A549 (cell line): ENCODE data around the gene IL1RL2. TPM values are rescaled to one million over a fixed set of nuclear protein-coding genes. Genes with fewer than 3 reads are reported as not detected.
A peak's percentile ranks its signal among the peaks of the same experiment; 100 is the strongest.

Experiments
- ATAC-seq, 2 experiments: fragments of 200-7000 bp in 1 of 2; fragments of >200 bp in 1 of 2; cut with Nextera tagmentation in 1 of 2; cut with Tn5 transposase in 1 of 2; 3 replicates each; pipeline versions ENCODE4 v1.8.0 to v1.9.1; 2018 to 2020; ENCODE audit warnings: mild to moderate bottlenecking in 1 of 2, moderate library complexity in 1 of 2
- CTCF ChIA-PET: fragments of 300-600 bp; sonication (Branson Sonifier 250); formaldehyde crosslinking; extraction: SDS; loops from one replicate; lab custom pipeline; 2021; ENCODE audit warnings: antibody characterized with exemption, inconsistent platforms; lab: Yijun Ruan, JAX
- POLR2A ChIA-PET: fragments of 350-600 bp; formaldehyde crosslinking; extraction: SDS; loops from one replicate; lab custom pipeline; 2021; ENCODE audit warnings: antibody characterized with exemption, inconsistent platforms; lab: Yijun Ruan, JAX
- DNase-seq, 2 experiments: peaks; one replicate each; pipeline versions ENCODE4 v3.0.0 to v3.0.0-alpha.2; 2011 to 2016; ENCODE audit warnings: low read depth in 1 of 2, low spot score in 1 of 2
- FAIRE-seq: peaks from 2 replicates; lab custom pipeline; 2011; peaks lifted over from hg19 to GRCh38; lab: Jason Lieb, UNC
- H3K27ac ChIP-seq, 2 experiments: fragments of >200 bp; sonication (Bioruptor Twin); formaldehyde crosslinking; 3 replicates each; pipeline ENCODE4 v1.5.1; 2016 to 2017
- H3K4me1 ChIP-seq: fragments of >200 bp; sonication (Bioruptor Twin); formaldehyde crosslinking; 3 replicates; pipeline ENCODE4 v1.6.1; 2016
- H3K4me2 ChIP-seq: fragments of >200 bp; sonication (Bioruptor Twin); formaldehyde crosslinking; 3 replicates; pipeline ENCODE4 v1.6.1; 2016
- H3K4me3 ChIP-seq: fragments of >200 bp; sonication (Bioruptor Twin); formaldehyde crosslinking; 3 replicates; pipeline ENCODE4 v1.5.1; 2016
- H3K9me3 ChIP-seq: fragments of >200 bp; sonication (Bioruptor Twin); formaldehyde crosslinking; 3 replicates; pipeline ENCODE4 v1.6.1; 2016
- BHLHE40 ChIP-seq: IDR thresholded peaks from 2 replicates; pipeline ENCODE4 v1.6.1; 2012; ENCODE audit warnings: low read depth, low read length, inconsistent platforms
- EHF ChIP-seq: fragments of 250-450 bp; sonication (Bioruptor Pico); IDR thresholded peaks from 2 replicates; pipeline ENCODE4 v1.5.0; 2020; ENCODE audit warnings: mild to moderate bottlenecking
- EP300 ChIP-seq, 2 experiments: fragments of >200 bp; sonication (Bioruptor Twin); formaldehyde crosslinking; IDR thresholded peaks; 2 replicates in 1 of 2; 3 replicates in 1 of 2; pipeline ENCODE4 v1.6.1; 2016 to 2017
- ESRRA ChIP-seq: fragments of 150-350 bp; IDR thresholded peaks from 2 replicates; pipeline ENCODE4 v1.6.1; 2014; ENCODE audit warnings: mild to moderate bottlenecking, low read length, borderline replicate concordance
- FOXS1 ChIP-seq: fragments of 250-450 bp; sonication (Bioruptor Pico); IDR thresholded peaks from 2 replicates; pipeline ENCODE4 v1.5.0; 2020; ENCODE audit warnings: mild to moderate bottlenecking, moderate library complexity
- HEYL ChIP-seq: fragments of 250-450 bp; sonication (Bioruptor Pico); IDR thresholded peaks from 2 replicates; pipeline ENCODE4 v1.8.0; 2021; ENCODE audit warnings: mild to moderate bottlenecking, moderate library complexity
- HOXA7 ChIP-seq: fragments of 250-450 bp; sonication (Bioruptor Pico); IDR thresholded peaks from 2 replicates; pipeline ENCODE4 v1.5.0; 2020; ENCODE audit warnings: mild to moderate bottlenecking, moderate library complexity
- JUN ChIP-seq, 2 experiments: fragments of >200 bp; sonication (Bioruptor Twin); formaldehyde crosslinking; IDR thresholded peaks; 2 replicates in 1 of 2; 3 replicates in 1 of 2; pipeline ENCODE4 v1.6.1; 2016 to 2017
- KDM5A ChIP-seq: fragments of 200-600 bp; sonication (generic); IDR thresholded peaks from 2 replicates; pipeline ENCODE4 v1.6.1; 2016; ENCODE audit warnings: antibody characterized with exemption, mild to moderate bottlenecking
- MAZ ChIP-seq: fragments of 150-350 bp; IDR thresholded peaks from 2 replicates; pipeline ENCODE4 v1.6.1; 2014; ENCODE audit warnings: antibody characterized with exemption, low read depth, low read length, borderline replicate concordance
- NFE2L2 ChIP-seq: fragments of 150-350 bp; conservative IDR thresholded peaks from 2 replicates; pipeline ENCODE4 v1.6.1; 2014; ENCODE audit warnings: low read length
- NPAS2 ChIP-seq: fragments of 250-450 bp; sonication (Bioruptor Pico); IDR thresholded peaks from 2 replicates; pipeline ENCODE4 v1.8.0; 2022; ENCODE audit warnings: mild to moderate bottlenecking, moderate library complexity, borderline replicate concordance
- POLR2A ChIP-seq: IDR thresholded peaks from 2 replicates; pipeline ENCODE4 v1.6.1; 2012; ENCODE audit warnings: mild to moderate bottlenecking, low read length
- POLR2AphosphoS2 ChIP-seq: conservative IDR thresholded peaks from 2 replicates; pipeline ENCODE4 v1.6.1; 2012; ENCODE audit warnings: low read length, improper control_type of control experiment, inconsistent platforms
- RAD21 ChIP-seq, 2 experiments: fragments of >200 bp in 1 of 2; sonication (Bioruptor Twin) in 1 of 2; formaldehyde crosslinking in 1 of 2; IDR thresholded peaks in 1 of 2; conservative IDR thresholded peaks in 1 of 2; 2 replicates in 1 of 2; 3 replicates in 1 of 2; pipeline ENCODE4 v1.6.1; 2012 to 2018; ENCODE audit warnings: inconsistent platforms in 1 of 2
- RNF2 ChIP-seq: fragments of 200-600 bp; sonication (generic); IDR thresholded peaks from 2 replicates; pipeline ENCODE4 v1.6.1; 2016; ENCODE audit warnings: low read depth, mild to moderate bottlenecking, antibody characterized with exemption, moderate library complexity, borderline replicate concordance
- TP53 ChIP-seq: fragments of 250-450 bp; sonication (Bioruptor Pico); IDR thresholded peaks from 2 replicates; pipeline ENCODE4 v1.5.0; 2021; ENCODE audit warnings: mild to moderate bottlenecking, moderate library complexity
- ZFP36 ChIP-seq: fragments of 450-650 bp; IDR thresholded peaks from 2 replicates; pipeline ENCODE4 v1.6.1; 2014; ENCODE audit warnings: borderline replicate concordance; ENCODE audit not compliant: partially characterized antibody
- ZNF302 ChIP-seq: fragments of 250-450 bp; sonication (Bioruptor Pico); IDR thresholded peaks from 2 replicates; pipeline ENCODE4 v1.9.0; 2021; ENCODE audit warnings: inconsistent platforms, mild to moderate bottlenecking, moderate library complexity
- ZSCAN20 ChIP-seq: fragments of 250-450 bp; sonication (Bioruptor Pico); IDR thresholded peaks from 2 replicates; pipeline ENCODE4 v1.8.0; 2022; ENCODE audit warnings: mild to moderate bottlenecking, moderate library complexity
- WGBS: methylation state at CpG from one replicate; pipeline ENCODE4 v1.1.6; 2017; ENCODE audit errors: missing lambda C conversion rate; 5-methylcytosine and 5-hydroxymethylcytosine counted together
- polyA plus RNA-seq, 4 experiments: library from polyadenylated mRNA; depleted of rRNA in 3 of 4; stranded (reverse); fragments of >200 nt; fragmentation: RNase III in 1 of 4; extraction: RNeasy Plus Mini Kit Qiagen cat#74134 plus additional on column Dnase treatment in 1 of 4; gene quantifications; 2 replicates in 3 of 4; 3 replicates in 1 of 4; pipeline ENCODE4 v1.2.3, GENCODE V29; 2011 to 2017
- TF ChIP-seq, protein P1 (sequence below): fragments of >200 bp; sonication (Bioruptor Twin); formaldehyde crosslinking; IDR thresholded peaks from 2 replicates; pipeline ENCODE4 v1.6.1; 2016
- TF ChIP-seq, protein P2 (sequence below): fragments of >200 bp; sonication (Bioruptor Twin); formaldehyde crosslinking; IDR thresholded peaks from 3 replicates; pipeline ENCODE4 v1.6.1; 2016
- TF ChIP-seq, protein P3 (sequence below): IDR thresholded peaks from 2 replicates; pipeline ENCODE4 v1.6.1; 2012

IL1RL2 gene
- polyA plus RNA-seq, 2 of the 4 experiments (the other 2 are of a cell fraction): 0.05 TPM; not detected in 1

DNA sequence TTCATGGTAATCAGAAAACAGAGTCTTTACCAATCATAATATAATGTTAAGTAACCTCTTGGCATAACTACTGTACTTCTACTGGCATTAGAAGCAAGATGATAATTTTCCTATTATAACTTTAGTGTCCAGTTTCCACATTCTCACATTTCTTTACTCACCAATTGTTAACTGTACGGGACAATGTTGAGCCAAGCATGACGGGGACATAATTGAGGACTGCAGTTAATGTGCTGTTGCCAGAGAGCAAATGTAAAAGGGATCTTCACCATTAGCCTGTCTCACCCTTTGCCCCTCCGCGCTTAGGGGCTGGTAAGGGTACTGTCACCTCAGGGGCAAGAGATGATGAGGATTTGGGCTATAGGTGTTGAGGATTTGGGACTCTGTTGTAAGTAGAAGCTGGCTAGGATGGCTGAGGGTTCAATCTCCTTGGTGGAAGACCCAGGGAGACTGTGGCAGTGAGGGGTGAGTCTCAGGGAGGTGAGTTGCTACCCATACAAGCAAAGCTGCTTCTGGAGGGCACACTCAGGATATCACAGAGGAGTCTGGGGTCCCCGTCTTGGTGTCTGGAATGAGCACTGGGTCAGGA lies 70.1 kb downstream of the IL1RL2 start:
- POLR2A ChIA-PET: no interaction called here
- no peak for TF ChIP-seq KDM5A
- no peak for TF ChIP-seq RAD21 (conservative IDR thresholded peaks at IDR 0.05 in 1 of 2, IDR thresholded peaks at IDR 0.05 in 1 of 2)
- no peak for TF ChIP-seq ESRRA
- TF ChIP-seq ZFP36: no peak
- TF ChIP-seq JUN (IDR thresholded peaks at IDR 0.05): no peak
- TF ChIP-seq POLR2A: no peak
- DNase-seq: no peak
- no peak for FAIRE-seq
- 0 out of 3 replicates have a peak, but pooled peaks cover 1% of the 10 kb centered on the region for H3K9me3 ChIP-seq
- CTCF ChIA-PET: interaction anchor here (1.8 to 3.3 kb wide), 2 partner anchors 16 to 236 kb away, joined by 10 read pairs; no protein-coding TSS in a partner anchor
- 93% methylated on average over 5 of the region's 5 CpGs for WGBS
- no peak overlapping the region for H3K4me3 ChIP-seq
- H3K4me1 ChIP-seq: peaks cover 3% of the 10 kb centered on the region; the same call in 1 of the 3 replicates
- no peak for ATAC-seq
- H3K27ac ChIP-seq: peak overlapping the region; percentile 0 to 10; a peak in 1 of 6 replicates
- no peak overlapping the region; the same call in 2 of the 3 replicates for H3K4me2 ChIP-seq

DNA sequence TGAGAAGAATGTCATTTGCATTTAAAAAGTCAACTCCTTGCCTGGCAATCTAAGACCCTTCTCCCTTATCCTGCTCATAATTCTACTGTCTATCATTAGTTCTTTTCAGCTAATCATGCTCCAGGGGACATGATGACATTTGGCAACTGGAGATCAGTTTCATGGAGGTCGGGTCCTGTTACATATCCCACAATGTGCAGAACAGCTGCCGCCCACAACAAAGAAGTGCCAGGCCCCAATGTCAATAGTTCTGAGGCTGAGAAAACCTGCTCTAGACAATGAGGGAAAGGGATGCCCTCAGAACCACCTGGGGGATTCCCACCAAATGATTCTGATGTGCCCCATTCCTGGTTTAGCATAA lies 71.2 kb downstream of the IL1RL2 start:
- H3K4me2 ChIP-seq: peak overlapping the region; percentile 4; the same call in 1 of the 3 replicates
- H3K9me3 ChIP-seq: no peaks in the 10 kb centered on the region
- peaks cover 3% of the 10 kb centered on the region; the same call in 1 of the 3 replicates for H3K4me1 ChIP-seq
- FAIRE-seq (no peak), DNase-seq (no peak), ATAC-seq (0 out of 6 replicates have a peak, but pooled peaks of 1 of the 2 experiments have one; percentile 20)
- CTCF ChIA-PET: interaction anchor here (3.3 kb wide), 1 partner anchor 237 kb away, joined by 10 read pairs; no protein-coding TSS in a partner anchor
- TF ChIP-seq HOXA7 (CRISPR knock-in tag) (no peak), HEYL (CRISPR knock-in tag) (no peak), EP300 (IDR thresholded peaks at IDR 0.05) (no peak), KDM5A (no peak), NFE2L2 (no peak), MAZ (no peak), ESRRA (no peak), ZNF302 (CRISPR knock-in tag) (no peak), EHF (no peak), TP53 (CRISPR knock-in tag) (no peak), RNF2 (no peak), FOXS1 (CRISPR knock-in tag) (no peak), BHLHE40 (no peak), ZSCAN20 (CRISPR knock-in tag) (no peak), NPAS2 (CRISPR knock-in tag) (no peak), POLR2AphosphoS2 (no peak)
- TF ChIP-seq, protein P1, sequence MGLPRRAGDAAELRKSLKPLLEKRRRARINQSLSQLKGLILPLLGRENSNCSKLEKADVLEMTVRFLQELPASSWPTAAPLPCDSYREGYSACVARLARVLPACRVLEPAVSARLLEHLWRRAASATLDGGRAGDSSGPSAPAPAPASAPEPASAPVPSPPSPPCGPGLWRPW: no peak
- TF ChIP-seq, protein P2, sequence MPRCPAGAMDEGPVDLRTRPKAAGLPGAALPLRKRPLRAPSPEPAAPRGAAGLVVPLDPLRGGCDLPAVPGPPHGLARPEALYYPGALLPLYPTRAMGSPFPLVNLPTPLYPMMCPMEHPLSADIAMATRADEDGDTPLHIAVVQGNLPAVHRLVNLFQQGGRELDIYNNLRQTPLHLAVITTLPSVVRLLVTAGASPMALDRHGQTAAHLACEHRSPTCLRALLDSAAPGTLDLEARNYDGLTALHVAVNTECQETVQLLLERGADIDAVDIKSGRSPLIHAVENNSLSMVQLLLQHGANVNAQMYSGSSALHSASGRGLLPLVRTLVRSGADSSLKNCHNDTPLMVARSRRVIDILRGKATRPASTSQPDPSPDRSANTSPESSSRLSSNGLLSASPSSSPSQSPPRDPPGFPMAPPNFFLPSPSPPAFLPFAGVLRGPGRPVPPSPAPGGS: no peak
- TF ChIP-seq, protein P3, sequence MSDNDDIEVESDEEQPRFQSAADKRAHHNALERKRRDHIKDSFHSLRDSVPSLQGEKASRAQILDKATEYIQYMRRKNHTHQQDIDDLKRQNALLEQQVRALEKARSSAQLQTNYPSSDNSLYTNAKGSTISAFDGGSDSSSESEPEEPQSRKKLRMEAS: no peak
- POLR2A ChIA-PET: no interaction called here
- no peak overlapping the region for H3K4me3 ChIP-seq
- peak overlapping the region; percentile 52 to 54; a peak in 5 of 6 replicates for H3K27ac ChIP-seq
- WGBS: 68% methylated on average over 2 of the region's 2 CpGs
